Brain microvascular endothelial cell (primary cell): ENCODE data around the gene SV2B.
"Not testable (repeated sequence)": the region's sequence is repeated elsewhere in the genome, so short reads cannot be mapped to it uniquely, and the experiment has no call there.

Source experiments
- DNase-seq: peaks from one replicate; pipeline ENCODE4 v3.0.0-alpha.2; 2020
- H3K27ac ChIP-seq: fragments of 250-450 bp; sonication (Bioruptor Pico); 2 replicates; pipeline ENCODE4 v1.5.1; 2020; ENCODE audit warnings: mild to moderate bottlenecking, moderate library complexity
- H3K27me3 ChIP-seq: fragments of 250-450 bp; sonication (Bioruptor Pico); replicated peaks from 2 replicates; pipeline ENCODE4 v1.5.1; 2020; ENCODE audit warnings: mild to moderate bottlenecking
- H3K36me3 ChIP-seq: fragments of 250-450 bp; sonication (Bioruptor Pico); replicated peaks from 2 replicates; pipeline ENCODE4 v1.5.1; 2020; ENCODE audit warnings: mild to moderate bottlenecking
- H3K4me3 ChIP-seq: 2 replicates; pipeline ENCODE4 v1.5.1; 2011; ENCODE audit warnings: low read depth, mild to moderate bottlenecking, control low read depth, low read length, moderate library complexity
- CTCF ChIP-seq: IDR thresholded peaks from 2 replicates; pipeline ENCODE4 v1.5.1; 2011; ENCODE audit warnings: low read depth, mild to moderate bottlenecking, moderate library complexity, low read length, control low read depth, inconsistent platforms; ENCODE audit errors: missing control alignments
- in situ Hi-C: cut with HindIII; loops from 2 replicates; pipeline ENCODE4 v1.10.0; 2017; ENCODE audit warnings: low sequenced_read_pairs, low pct_ligation_motif_present

The SV2B gene

GRCh38 chr15:91072161-91072560, 27.9 kb upstream of the SV2B start:
- in situ Hi-C loops: no loop called here
- no peaks in the 10 kb centered on the region for H3K36me3 ChIP-seq
- TF ChIP-seq CTCF: no peak
- no peak for DNase-seq
- H3K27me3 ChIP-seq: no peaks in the 10 kb centered on the region
- no peak overlapping the region for H3K4me3 ChIP-seq
- no peak overlapping the region for H3K27ac ChIP-seq

GRCh38 chr15:91073077-91073476, 27.0 kb upstream of the SV2B start:
- no peak for DNase-seq
- no peaks in the 10 kb centered on the region for H3K27me3 ChIP-seq
- H3K4me3 ChIP-seq: no peak overlapping the region
- H3K36me3 ChIP-seq: no peaks in the 10 kb centered on the region
- no peak overlapping the region for H3K27ac ChIP-seq
- in situ Hi-C loops: no loop called here
- TF ChIP-seq CTCF: no peak

GRCh38 chr15:91073768-91074167, 26.3 kb upstream of the SV2B start:
- DNase-seq: no peak
- in situ Hi-C loops: no loop called here
- no peaks in the 10 kb centered on the region for H3K36me3 ChIP-seq
- no peaks in the 10 kb centered on the region for H3K27me3 ChIP-seq
- H3K27ac ChIP-seq: no peak overlapping the region
- no peak for TF ChIP-seq CTCF
- H3K4me3 ChIP-seq: no peak overlapping the region

- TF ChIP-seq CTCF: no peak
- Histone ChIP-seq H3K36me3 (no peaks in the 10 kb centered on the region), H3K4me3 (no peak overlapping the region), H3K27ac (no peak overlapping the region), H3K27me3 (no peaks in the 10 kb centered on the region)
- no peak for DNase-seq
- in situ Hi-C loops: no loop called here
These were observed 24.3 kb upstream of the SV2B start for GRCh38 chr15:91075739-91076138.

GRCh38 chr15:91077029-91077428, 23.0 kb upstream of the SV2B start:
- H3K36me3 ChIP-seq: no peaks in the 10 kb centered on the region
- in situ Hi-C loops: no loop called here
- no peak for TF ChIP-seq CTCF
- H3K27me3 ChIP-seq: no peaks in the 10 kb centered on the region
- no peak overlapping the region for H3K4me3 ChIP-seq
- H3K27ac ChIP-seq: no peak overlapping the region
- DNase-seq: no peak

GRCh38 chr15:91093866-91094265, 6.2 kb upstream of the SV2B start:
- H3K4me3 ChIP-seq, H3K36me3 ChIP-seq, H3K27me3 ChIP-seq, DNase-seq, in situ Hi-C loops, H3K27ac ChIP-seq: not testable (repeated sequence)
